Diencephalon (tissue), 1 donor: ENCODE measurements around the gene FAT1. TPM values are rescaled to one million over a fixed set of nuclear protein-coding genes. Genes with fewer than 3 reads are reported as not detected.

Experiments
- total RNA-seq: library from RNA; depleted of rRNA; stranded (reverse); fragments of >200 nt; gene quantifications from one replicate; pipeline ENCODE4 v1.2.3, GENCODE V29; 2014

The FAT1 gene, protein sequence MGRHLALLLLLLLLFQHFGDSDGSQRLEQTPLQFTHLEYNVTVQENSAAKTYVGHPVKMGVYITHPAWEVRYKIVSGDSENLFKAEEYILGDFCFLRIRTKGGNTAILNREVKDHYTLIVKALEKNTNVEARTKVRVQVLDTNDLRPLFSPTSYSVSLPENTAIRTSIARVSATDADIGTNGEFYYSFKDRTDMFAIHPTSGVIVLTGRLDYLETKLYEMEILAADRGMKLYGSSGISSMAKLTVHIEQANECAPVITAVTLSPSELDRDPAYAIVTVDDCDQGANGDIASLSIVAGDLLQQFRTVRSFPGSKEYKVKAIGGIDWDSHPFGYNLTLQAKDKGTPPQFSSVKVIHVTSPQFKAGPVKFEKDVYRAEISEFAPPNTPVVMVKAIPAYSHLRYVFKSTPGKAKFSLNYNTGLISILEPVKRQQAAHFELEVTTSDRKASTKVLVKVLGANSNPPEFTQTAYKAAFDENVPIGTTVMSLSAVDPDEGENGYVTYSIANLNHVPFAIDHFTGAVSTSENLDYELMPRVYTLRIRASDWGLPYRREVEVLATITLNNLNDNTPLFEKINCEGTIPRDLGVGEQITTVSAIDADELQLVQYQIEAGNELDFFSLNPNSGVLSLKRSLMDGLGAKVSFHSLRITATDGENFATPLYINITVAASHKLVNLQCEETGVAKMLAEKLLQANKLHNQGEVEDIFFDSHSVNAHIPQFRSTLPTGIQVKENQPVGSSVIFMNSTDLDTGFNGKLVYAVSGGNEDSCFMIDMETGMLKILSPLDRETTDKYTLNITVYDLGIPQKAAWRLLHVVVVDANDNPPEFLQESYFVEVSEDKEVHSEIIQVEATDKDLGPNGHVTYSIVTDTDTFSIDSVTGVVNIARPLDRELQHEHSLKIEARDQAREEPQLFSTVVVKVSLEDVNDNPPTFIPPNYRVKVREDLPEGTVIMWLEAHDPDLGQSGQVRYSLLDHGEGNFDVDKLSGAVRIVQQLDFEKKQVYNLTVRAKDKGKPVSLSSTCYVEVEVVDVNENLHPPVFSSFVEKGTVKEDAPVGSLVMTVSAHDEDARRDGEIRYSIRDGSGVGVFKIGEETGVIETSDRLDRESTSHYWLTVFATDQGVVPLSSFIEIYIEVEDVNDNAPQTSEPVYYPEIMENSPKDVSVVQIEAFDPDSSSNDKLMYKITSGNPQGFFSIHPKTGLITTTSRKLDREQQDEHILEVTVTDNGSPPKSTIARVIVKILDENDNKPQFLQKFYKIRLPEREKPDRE (N-terminal part only)
- total RNA-seq, result 132 TPM

DNA sequence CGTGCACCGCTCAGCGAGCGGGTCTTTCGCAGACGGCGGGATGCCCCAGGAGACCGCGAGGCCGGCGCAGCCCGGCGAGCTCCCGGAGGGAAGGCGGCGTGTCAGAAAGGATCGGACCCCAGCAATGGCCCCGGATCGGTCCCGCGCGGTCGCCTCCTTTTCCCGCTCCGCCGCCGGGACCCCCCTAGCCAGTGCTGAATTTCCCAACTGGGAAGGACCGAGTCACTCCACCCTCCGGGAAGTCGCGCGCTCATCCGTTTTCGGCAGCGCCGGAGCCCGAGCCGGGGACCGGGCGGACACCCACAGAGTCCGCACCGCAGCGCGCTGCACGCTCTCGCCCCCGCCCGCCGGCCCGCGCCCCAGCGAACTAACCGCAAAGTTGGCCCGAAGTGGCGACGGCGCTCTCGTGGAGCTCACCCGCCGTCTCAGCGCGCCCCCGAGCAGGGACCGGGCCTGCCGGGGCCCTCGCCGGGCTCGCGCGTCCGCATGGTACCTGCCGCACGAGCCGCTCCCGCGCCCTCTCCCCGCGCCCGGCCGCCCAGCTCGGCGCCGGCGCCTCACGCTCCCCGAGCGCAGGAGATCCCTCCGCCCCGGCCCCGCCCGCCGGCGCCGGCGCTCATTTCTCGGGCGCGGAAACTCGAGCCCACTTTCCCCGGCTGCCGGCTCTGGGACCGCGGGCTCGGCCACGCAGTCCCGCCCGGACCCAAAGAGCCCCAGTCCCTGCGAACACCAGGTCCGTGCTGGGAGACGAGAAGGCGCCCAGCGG is at the start of gene FAT1:
TSS of gene FAT1 (minus strand) at position 565 of the 766 bp plus-strand sequence. CDS start 14,029 bp downstream, outside the sequence.

DNA sequence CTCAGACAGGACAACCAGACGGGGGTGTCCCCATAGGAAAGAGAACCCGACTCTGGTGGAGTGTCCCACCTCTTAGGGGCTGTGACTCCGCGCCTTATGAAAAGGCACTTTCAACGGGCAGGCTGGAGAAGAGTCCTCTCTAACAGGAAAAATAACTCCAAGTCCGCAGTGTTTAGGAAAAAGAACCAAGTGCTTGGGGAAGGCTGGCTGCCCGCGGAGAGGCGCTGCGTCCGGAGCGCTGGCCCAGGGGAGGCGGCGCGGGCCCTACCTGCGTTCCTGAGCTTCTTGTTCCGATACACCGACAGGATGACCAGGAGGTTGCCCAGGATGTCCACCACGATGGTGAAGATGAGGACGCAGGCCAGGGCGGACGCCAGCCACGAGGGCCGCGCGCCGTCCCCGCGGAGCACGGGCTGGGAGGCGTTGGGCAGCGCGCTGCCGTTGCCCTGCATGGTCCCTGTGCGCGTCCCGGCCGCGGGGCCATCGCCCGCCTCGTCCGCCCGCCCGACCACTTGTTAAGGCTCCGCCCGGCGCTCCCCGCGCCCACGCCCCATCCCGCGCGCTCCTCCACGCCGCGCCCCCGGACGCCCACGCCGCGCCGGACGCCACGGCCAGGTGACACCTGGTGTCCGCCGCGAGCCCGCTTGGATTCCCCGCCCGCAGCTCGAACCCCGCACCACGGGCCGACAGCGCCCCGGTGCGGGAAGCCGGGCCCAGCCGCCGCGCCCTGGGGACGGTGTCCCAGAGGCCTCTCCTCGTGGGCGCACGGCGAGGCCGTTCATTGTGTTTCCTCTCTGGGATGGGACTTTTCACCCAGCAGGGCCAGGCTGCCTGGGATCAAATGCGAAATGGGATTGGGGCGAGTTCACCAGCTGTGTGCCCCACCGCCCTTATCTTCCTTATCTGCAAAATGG is 168.5 kb downstream of the FAT1 start, which contains the start of gene MTNR1A:
TSS of gene MTNR1A (minus strand) at position 654 of the 914 bp plus-strand sequence. CDS start at position 452, 202 bp downstream.

Other genes with a start within 250 kb of the FAT1 start
- 2.8 TPM for gene MTNR1A, start 168.3 kb downstream of the FAT1 start, total RNA-seq